Hematopoietic multipotent progenitor cell treated with erythropoietin and hydrocortisone succinate and interleukin-3 and kit ligand, for 4 days (in vitro differentiated cells): Measurements from ENCODE around the gene PGAP1.

Experiments used
- DNase-seq: peaks from one replicate; pipeline ENCODE4 v3.0.0-alpha.2; 2015

PGAP1 gene

GRCh38 chr2:196783431-196784094, 142.9 kb downstream of the PGAP1 start:
- no peak for DNase-seq
